AG09319 (cell line): ENCODE measurements around the gene CD177.
"Not testable (repeated sequence)": the region's sequence is repeated elsewhere in the genome, so short reads cannot be mapped to it uniquely, and the experiment has no call there.

Experiments
- DNase-seq: peaks from one replicate; pipeline ENCODE4 v3.0.0-alpha.2; 2010; ENCODE audit warnings: low read depth; ENCODE audit errors: extremely low read depth
- CTCF ChIP-seq: IDR thresholded peaks from 2 replicates; pipeline ENCODE4 v1.5.1; 2011; ENCODE audit warnings: low read depth, mild to moderate bottlenecking, inconsistent platforms, low read length, moderate library complexity

The CD177 gene

DNA sequence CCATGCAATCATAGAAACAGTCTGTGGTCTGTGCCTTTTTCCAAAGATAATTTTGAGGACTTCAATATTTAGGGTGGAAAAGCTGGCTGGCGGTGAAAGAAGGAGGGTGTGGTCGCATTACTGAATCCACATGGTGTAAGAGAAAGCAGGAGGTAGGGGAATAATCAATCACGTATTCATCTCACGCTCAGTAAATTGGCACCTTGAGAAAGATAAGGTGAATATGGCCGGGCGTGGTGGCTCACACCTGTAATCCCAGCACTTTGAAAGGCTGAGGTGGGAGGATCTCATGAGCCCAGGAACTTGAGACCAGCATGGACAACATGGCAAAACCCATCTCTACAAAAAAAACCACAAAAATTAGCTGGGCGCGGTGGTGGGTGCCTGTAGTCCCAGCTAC, 3.7 kb upstream of the CD177 start:
- not testable (repeated sequence) for DNase-seq

GRCh38 chr19:43351998-43352746, 1.3 kb upstream of the CD177 start:
- no peak for TF ChIP-seq CTCF
- DNase-seq = no peak

GRCh38 chr19:43354305-43354627, 780 bp downstream of the CD177 start:
- no peak for DNase-seq
- no peak for TF ChIP-seq CTCF

DNA sequence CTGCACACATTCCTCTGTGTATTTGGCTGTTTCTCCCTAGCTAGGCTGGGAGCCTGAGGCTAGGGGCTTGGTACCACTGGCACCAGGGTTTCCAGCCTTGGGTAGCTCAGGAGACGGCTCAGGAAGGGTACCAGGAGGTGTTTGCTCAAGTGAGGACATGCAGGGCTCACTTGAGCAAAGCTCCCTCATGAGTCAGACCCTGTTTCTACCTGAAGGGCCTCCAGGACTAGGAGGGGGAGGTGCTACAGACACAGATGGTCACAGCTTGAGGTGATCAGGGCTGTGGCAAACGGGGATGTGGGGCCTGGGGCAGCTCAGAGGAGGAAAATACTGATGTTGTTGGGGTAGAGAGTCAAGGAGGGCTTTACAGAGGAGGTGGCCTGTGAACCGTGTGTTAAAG, 3.3 kb downstream of the CD177 start:
- not testable (repeated sequence) for DNase-seq

GRCh38 chr19:43362179-43362578, 8.7 kb downstream of the CD177 start:
- TF ChIP-seq CTCF = no peak
- DNase-seq = no peak

DNA sequence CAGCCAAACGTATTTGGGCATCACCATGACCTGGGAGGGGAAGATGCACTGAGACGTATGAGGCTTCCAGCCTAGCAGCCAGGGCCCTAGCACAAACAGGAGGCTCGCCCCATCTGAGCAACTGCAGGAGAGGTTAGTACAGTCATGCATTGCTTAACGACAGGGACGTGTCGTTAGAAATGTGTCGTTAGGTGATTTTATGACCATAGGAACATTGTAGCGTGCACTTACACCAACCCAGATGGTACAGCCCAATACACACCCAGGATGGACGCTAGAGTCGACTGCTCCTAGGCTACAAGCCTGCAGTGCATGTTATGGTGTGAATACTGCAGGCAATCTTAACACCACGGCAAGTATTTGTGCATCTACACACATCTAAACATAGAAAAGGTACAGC, 9.3 kb downstream of the CD177 start:
- no peak for DNase-seq
- TF ChIP-seq CTCF = no peak

- not testable (repeated sequence) for DNase-seq
These were observed 12.2 kb downstream of the CD177 start for GRCh38 chr19:43365677-43366076.

DNA sequence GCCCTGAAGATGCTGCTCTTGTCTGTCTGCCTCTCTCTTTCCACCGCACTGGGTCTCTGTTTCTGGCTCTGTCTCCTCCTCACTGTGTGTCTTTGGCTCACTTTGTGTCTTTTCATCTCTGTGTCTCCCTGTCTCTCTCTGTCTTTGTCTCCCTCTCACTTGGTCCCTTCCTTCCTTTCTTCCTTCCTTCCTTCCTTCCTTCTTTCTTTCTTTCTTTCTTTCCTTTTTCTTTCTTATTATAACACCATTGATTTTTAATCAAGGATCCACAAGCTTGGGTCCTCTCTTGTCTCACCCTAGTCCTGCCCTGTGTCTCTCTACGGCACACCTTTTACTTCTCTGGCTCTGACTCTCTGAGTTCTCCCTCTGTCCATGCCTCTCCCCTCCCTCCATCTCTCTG, 14.3 kb downstream of the CD177 start:
- TF ChIP-seq CTCF = no peak
- DNase-seq = no peak

DNA sequence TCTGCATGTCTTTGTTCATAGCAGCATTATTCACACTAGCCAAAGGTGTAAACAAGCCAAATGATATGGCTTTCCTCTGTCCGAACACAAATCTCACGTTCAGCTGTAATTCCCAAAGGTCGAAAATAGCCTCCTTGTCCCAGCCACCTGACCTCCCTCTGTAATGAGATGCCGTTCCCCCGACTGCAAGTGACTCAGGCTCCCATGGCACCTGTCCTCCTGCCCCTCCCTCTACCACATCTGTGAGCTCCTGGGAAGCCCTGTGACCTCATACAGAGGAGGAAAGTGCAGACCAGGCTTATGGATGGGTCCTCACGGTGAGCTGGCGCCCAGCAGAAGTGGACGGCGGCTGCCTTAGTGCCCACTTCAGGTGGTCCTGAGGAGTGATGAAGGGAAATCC, 15.4 kb downstream of the CD177 start:
- DNase-seq = not testable (repeated sequence)

DNA sequence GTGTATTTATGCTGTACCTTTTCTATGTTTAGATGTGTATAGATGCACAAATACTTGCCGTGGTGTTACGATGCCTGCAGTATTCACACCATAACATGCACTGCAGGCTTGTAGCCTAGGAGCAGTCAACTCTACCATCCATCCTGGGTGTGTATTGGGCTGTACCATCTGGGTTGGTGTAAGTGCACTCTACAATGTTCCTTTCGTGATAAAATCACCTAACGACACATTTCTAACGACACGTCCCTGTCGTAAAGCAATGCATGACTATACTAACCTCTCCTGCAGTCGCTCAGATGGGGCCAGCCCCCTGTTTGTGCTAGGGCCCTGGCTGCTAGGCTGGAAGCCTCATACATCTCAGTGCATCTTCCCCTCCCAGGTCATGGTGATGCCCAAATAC, 18.4 kb downstream of the CD177 start:
- no peak for TF ChIP-seq CTCF
- DNase-seq = no peak
